Measurements from ENCODE around the gene SELENOO. TPM values are rescaled to one million over a fixed set of nuclear protein-coding genes. Genes with fewer than 3 reads are reported as not detected.
A peak's percentile ranks its signal among the peaks of the same experiment; 100 is the strongest.

SELENOO gene
- total and polyA plus RNA-seq, 2 of the 13 experiments (the other 11 are each of a cell fraction or from before 2014, with no cell fraction given): 14.4 to 19.0 TPM

DNA sequence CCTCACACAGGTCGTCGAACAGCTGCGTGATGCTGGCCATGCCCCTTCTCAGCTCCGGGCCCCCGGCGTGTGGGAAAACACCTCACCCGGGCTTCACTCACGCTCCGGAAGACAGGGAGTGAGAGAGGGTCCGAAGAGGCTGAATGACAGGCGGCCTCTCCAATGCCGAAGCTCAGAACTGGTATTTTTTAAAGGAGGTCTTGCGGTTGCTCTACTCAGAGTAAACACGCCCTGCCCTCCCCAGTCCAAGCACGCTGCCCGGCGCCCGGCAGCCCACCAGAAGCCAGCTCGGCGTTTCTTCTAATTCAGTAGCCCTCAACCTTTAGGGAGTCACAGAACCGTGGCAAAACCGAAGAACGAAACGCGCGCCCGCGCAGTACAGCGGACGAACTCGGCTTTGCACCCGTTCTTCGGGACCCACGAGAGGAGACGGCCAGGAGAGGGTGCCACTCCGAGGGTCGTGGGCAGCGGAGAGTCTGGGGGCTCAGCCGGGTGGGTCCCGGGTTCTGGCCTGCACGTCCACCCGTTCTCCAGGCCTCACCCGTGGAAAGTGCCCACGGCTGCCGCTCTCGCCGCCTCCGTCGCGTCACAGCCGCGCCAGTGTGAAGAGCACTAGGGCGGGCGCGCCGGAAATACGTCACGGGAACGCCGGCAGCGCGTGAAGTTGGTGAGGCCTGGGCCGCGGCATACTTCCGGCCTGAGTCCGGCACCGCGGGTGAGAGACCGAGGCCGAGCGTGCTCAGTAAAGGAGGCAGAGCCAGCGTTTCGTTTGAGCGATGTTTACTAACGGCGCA is 43.8 kb downstream of the SELENOO start, which contains the start of gene TUBGCP6 (continued):
- TF ChIP-seq MYC (CRISPR knock-in tag; IDR thresholded peaks at IDR 0.05; ENCODE audit: borderline replicate concordance): peak; percentile 81
- TF ChIP-seq ZNF24 (IDR thresholded peaks at IDR 0.05): no peak
- TF ChIP-seq, protein P1, sequence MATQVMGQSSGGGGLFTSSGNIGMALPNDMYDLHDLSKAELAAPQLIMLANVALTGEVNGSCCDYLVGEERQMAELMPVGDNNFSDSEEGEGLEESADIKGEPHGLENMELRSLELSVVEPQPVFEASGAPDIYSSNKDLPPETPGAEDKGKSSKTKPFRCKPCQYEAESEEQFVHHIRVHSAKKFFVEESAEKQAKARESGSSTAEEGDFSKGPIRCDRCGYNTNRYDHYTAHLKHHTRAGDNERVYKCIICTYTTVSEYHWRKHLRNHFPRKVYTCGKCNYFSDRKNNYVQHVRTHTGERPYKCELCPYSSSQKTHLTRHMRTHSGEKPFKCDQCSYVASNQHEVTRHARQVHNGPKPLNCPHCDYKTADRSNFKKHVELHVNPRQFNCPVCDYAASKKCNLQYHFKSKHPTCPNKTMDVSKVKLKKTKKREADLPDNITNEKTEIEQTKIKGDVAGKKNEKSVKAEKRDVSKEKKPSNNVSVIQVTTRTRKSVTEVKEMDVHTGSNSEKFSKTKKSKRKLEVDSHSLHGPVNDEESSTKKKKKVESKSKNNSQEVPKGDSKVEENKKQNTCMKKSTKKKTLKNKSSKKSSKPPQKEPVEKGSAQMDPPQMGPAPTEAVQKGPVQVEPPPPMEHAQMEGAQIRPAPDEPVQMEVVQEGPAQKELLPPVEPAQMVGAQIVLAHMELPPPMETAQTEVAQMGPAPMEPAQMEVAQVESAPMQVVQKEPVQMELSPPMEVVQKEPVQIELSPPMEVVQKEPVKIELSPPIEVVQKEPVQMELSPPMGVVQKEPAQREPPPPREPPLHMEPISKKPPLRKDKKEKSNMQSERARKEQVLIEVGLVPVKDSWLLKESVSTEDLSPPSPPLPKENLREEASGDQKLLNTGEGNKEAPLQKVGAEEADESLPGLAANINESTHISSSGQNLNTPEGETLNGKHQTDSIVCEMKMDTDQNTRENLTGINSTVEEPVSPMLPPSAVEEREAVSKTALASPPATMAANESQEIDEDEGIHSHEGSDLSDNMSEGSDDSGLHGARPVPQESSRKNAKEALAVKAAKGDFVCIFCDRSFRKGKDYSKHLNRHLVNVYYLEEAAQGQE (IDR thresholded peaks at IDR 0.05; ENCODE audit: borderline replicate concordance in 1 of 2, low read depth in 1 of 2, low read length in 2 of 2): no peak
- TF ChIP-seq IKZF1 (IDR thresholded peaks at IDR 0.05): no peak
- TF ChIP-seq NFE2L1 (CRISPR knock-in tag; IDR thresholded peaks at IDR 0.05; ENCODE audit: borderline replicate concordance): peak; percentile 59; the same call in 1 of the 2 replicates
- no peak for TF ChIP-seq RARA (CRISPR knock-in tag; IDR thresholded peaks at IDR 0.05)
- no peak for TF ChIP-seq PRDM4 (CRISPR knock-in tag; IDR thresholded peaks at IDR 0.05; ENCODE audit: borderline replicate concordance)
- 0 out of 2 replicates have a peak, but pooled peaks have one; percentile 88 for TF ChIP-seq FUBP1 (CRISPR knock-in tag; IDR thresholded peaks at IDR 0.05; ENCODE audit: borderline replicate concordance)
- TF ChIP-seq FOXP1 (IDR thresholded peaks at IDR 0.05): no peak
- no peak for TF ChIP-seq FOXP1 (CRISPR knock-in tag; IDR thresholded peaks at IDR 0.05)
- peak; percentile 57; the same call in 1 of the 2 replicates for TF ChIP-seq SRY (CRISPR knock-in tag; IDR thresholded peaks at IDR 0.05)
- TF ChIP-seq, protein P2, sequence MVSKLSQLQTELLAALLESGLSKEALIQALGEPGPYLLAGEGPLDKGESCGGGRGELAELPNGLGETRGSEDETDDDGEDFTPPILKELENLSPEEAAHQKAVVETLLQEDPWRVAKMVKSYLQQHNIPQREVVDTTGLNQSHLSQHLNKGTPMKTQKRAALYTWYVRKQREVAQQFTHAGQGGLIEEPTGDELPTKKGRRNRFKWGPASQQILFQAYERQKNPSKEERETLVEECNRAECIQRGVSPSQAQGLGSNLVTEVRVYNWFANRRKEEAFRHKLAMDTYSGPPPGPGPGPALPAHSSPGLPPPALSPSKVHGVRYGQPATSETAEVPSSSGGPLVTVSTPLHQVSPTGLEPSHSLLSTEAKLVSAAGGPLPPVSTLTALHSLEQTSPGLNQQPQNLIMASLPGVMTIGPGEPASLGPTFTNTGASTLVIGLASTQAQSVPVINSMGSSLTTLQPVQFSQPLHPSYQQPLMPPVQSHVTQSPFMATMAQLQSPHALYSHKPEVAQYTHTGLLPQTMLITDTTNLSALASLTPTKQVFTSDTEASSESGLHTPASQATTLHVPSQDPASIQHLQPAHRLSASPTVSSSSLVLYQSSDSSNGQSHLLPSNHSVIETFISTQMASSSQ (IDR thresholded peaks at IDR 0.05; ENCODE audit: low read depth): no peak
- TF ChIP-seq, protein P2 (CRISPR knock-in tag; IDR thresholded peaks at IDR 0.05; ENCODE audit: borderline replicate concordance): peak; percentile 72; the same call in 1 of the 2 replicates
- no peak for TF ChIP-seq ZNF180 (CRISPR knock-in tag; IDR thresholded peaks at IDR 0.05; ENCODE audit: borderline replicate concordance, low read depth)
- TF ChIP-seq AHR (CRISPR knock-in tag; IDR thresholded peaks at IDR 0.05): no peak
- TF ChIP-seq NR2F2 (IDR thresholded peaks at IDR 0.05; ENCODE audit: borderline replicate concordance, low read depth): peak; percentile 48; the same call in 1 of the 2 replicates

Measured in HepG2 (cell line).